ENCODE data around the gene IFITM5.
A peak's percentile ranks its signal among the peaks of the same experiment; 100 is the strongest.

IFITM5 gene

DNA sequence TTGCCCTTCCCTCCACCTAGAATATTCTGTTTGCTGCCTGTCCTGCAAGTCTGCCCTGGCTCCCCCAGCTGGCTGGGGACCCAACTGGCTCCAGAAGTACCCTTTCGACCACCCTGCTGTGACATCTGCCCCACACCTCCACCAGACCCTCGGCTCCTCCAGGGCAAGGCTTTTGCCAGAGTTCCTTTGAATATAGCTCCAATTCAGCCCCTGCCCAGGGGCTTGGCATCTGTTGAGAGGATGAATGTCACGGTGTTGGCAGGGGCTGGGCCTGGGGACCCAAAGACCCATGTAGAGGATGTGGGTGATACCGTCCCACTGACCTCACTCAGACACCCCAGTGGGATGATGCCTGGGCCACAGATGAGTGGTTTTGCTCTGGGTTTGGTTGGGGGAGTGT, 17.2 kb downstream of the IFITM5 start:
- no peak for DNase-seq

DNA sequence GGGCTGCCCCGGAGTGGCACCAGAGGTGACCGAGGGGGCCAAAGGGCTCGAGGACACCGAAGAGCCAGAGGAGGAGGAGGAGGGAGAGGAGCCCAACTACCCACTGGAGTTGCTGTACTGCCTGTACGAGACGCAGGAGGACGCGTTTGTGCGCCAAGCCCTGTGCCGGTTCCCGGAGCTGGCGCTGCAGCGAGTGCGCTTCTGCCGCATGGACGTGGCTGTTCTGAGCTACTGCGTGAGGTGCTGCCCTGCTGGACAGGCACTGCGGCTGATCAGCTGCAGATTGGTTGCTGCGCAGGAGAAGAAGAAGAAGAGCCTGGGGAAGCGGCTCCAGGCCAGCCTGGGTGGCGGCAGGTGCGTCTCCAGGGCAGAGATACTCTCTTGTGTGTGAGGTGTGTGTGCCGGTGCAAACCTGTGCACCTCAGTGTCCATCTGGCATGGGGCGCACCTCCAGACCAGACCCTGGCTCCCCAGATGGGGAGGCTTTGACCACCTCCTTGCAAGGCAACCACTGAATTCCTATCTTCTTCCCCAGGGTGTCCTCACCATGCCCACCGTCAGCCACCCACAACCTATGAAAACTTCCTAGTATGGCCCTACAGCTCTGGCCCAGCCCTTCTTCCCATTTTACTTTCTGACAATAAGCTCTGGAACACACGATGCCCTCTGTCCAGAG, 17.7 kb downstream of the IFITM5 start:
- peak; percentile 54 for DNase-seq

DNA sequence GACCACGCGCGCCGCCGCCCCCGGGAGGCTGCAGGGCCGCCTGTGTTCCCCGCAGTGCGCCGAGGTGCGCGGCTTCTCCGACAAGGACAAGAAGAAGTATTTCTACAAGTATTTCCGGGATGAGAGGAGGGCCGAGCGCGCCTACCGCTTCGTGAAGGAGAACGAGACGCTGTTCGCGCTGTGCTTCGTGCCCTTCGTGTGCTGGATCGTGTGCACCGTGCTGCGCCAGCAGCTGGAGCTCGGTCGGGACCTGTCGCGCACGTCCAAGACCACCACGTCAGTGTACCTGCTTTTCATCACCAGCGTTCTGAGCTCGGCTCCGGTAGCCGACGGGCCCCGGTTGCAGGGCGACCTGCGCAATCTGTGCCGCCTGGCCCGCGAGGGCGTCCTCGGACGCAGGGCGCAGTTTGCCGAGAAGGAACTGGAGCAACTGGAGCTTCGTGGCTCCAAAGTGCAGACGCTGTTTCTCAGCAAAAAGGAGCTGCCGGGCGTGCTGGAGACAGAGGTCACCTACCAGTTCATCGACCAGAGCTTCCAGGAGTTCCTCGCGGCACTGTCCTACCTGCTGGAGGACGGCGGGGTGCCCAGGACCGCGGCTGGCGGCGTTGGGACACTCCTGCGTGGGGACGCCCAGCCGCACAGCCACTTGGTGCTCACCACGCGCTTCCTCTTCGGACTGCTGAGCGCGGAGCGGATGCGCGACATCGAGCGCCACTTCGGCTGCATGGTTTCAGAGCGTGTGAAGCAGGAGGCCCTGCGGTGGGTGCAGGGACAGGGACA, 18.4 kb downstream of the IFITM5 start:
- peak; percentile 67 for DNase-seq

DNA sequence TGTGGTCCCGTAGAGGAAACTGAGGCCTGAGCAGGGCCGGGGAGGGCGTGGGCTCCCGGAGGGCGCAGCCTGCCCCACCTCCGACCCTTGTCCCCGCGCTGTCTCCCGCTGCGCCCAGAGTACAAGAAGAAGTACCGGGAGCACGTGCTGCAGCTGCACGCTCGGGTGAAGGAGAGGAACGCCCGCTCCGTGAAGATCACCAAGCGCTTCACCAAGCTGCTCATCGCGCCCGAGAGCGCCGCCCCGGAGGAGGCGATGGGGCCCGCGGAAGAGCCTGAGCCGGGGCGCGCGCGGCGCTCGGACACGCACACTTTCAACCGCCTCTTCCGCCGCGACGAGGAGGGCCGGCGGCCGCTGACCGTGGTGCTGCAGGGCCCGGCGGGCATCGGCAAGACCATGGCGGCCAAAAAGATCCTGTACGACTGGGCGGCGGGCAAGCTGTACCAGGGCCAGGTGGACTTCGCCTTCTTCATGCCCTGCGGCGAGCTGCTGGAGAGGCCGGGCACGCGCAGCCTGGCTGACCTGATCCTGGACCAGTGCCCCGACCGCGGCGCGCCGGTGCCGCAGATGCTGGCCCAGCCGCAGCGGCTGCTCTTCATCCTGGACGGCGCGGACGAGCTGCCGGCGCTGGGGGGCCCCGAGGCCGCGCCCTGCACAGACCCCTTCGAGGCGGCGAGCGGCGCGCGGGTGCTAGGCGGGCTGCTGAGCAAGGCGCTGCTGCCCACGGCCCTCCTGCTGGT, 19.2 kb downstream of the IFITM5 start:
- DNase-seq, result peak; percentile 83

DNA sequence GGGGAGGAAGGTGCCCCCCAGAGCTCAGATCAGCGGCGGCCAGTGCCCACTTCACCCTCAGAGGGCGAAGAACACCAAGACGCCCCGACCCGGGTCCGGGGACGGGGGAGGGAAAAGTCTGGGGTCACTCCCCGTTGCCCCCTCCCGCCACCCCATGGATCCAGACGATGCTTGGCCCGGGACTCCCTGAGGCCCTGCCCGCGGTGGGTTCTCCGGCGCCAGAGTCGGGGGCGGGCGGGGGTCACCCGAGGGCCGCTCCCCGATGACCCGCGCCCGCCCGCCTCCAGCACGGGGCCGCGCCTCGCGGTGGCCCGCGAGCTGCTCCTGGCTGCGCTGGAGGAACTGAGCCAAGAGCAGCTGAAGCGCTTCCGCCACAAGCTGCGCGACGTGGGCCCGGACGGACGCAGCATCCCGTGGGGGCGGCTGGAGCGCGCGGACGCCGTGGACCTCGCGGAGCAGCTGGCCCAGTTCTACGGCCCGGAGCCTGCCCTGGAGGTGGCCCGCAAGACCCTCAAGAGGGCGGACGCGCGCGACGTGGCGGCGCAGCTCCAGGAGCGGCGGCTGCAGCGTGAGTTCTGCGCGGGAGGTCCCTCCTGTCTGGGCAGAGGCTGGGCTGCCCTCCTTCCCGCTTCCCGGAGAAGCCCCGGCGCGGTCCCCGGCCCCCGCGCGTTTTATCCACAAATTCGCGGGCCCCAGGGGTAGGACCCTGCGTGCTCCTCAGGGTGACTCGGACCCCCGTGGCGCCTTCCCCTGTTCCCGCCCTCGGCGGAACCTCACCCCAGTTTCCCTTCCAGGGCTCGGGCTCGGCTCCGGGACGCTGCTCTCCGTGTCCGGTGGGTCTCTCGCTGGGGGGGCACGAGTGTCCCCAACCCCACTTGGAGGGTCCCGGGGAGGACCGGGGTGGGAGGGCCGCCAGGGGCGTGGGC, 20.0 kb downstream of the IFITM5 start:
- peak; percentile 39 for DNase-seq

DNA sequence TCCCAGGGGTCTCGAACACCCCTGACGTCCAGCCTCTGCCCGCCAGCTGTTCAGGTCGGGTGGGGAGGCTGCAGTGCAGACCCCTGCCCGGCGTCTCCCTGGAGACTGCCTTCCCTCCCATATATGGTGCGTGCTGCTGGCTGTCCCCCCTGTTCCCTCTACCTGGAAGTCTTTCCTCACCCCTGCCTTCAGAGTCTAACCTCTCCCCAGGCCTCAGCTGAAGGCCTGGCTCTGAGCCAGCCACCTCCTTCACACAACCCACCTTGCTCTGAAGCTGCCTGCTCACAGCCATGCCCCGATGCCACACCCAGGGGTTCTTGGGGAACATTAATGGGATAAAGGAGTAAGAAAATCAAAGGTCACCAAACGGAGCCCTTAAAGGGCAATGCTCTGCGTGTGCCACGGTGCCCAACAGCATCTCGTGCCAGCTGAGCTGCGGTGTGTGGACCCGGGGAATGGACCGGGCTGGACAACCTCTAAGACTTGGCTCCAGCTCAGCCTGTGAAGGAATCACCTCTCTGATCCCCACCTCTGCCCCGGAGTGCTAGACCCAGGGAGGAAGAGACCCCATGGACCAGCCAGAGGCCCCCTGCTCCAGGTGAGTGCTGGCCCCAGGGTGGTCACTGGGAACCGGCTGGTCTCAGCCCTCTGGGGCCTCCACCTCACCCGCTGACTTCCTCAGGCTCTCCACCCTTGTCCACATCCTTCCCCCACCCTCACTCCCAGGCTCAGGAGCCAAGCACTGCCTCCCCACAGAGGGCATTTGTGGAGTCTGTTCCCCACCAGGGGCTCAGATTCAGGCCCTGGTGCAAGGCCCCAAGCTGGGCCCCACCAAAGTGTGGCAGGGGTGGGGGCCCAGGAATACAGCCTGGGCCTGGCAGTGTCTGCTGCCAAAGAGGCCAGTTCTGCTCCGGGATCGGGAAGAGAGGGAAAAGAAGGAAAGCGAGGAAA, 21.1 kb downstream of the IFITM5 start, which contains the start of gene NLRP6:
NLRP6 (plus strand) TSS at position 407 of the 951 bp plus-strand sequence; CDS start at position 570, 163 bp downstream.
- DNase-seq, result no peak

DNA sequence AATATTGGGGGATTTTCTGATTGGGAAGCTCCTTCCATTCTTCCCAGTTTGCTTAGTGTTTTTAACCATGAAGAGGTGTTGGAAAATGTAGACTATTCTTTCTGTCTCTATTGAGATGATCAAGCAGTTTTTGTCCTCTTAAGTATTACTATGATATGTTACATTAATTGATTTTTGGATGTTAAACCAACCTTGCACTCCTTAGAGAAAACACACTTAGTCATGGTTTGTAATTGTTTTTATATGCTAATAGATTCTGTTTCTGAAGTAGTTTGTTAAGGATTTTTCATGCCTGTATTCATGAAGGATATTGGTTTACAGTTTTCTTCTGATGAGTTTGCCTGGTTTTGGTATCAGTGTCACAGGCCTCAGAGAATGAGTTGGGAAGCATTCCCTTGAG, 23.1 kb downstream of the IFITM5 start:
- DNase-seq, result no peak

DNA sequence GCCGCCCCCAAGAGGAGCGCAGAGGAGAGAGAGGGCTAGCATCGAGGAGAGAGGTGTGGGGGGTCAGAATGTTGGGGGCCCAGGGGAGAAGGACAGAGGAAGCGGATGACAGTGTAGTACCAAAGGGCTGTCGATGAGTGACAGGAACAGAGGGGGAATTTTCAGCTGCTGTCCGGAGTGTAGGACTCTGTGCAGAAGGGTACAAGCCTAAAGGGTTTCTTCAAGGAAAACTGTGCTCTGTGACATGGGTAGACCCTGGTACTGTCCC, 26.5 kb downstream of the IFITM5 start:
- no peak for DNase-seq

DNA sequence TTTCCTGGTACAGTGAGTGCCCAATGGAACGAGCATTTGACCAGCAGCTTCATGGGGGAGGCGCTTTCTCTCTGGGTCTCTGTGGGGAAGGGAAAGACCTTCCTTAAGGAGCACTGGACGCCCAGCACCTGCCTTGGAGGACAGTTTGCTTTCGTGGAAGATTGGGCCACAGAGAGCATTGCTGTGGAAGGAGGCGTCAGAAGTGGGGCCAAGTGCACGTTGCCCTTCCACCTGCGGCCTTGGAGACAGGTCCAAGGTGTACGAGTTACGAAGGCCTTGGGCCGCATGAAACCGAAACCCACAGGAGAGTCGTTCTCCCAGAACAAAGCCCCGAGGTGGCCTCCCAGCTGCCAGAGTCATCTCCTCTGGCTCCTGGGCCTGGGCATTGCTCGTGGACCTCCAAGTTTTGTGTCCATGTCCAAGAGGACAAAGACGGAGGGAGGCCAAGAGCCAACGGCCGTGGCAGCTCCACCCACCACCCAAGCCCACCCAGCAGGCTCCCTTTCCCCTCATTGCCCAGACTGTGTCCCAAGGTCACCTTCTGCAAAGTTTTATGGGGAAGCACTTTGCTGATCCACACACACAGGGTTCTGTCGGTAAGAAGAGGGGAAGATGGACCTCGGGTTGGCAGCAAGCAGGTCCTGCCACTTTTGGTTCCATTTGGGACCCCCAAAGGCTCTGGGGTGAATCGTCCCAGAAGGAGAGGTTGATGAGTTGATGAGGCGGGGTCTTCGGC, 27.0 kb downstream of the IFITM5 start:
- no peak for DNase-seq

DNA sequence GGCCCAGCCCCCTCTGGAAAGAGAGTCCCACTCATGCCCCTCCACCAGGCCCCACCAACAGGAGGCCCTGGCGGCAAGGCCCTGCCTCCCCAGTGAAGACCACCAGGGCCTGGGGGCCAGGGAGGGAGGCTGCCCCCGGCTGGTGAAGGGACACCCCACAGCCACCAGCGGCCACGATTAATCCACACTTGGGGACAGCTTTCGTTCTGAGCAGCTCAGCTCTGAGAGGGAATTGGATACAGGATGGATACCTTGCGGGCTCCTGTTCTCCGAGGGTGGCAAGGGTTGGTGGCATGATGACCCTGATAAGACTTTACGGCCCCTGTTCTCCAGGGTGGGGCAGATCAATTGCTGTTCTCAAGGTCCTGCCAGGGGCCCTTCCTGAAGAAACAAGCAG, 28.0 kb downstream of the IFITM5 start:
- no peak for DNase-seq

DNA sequence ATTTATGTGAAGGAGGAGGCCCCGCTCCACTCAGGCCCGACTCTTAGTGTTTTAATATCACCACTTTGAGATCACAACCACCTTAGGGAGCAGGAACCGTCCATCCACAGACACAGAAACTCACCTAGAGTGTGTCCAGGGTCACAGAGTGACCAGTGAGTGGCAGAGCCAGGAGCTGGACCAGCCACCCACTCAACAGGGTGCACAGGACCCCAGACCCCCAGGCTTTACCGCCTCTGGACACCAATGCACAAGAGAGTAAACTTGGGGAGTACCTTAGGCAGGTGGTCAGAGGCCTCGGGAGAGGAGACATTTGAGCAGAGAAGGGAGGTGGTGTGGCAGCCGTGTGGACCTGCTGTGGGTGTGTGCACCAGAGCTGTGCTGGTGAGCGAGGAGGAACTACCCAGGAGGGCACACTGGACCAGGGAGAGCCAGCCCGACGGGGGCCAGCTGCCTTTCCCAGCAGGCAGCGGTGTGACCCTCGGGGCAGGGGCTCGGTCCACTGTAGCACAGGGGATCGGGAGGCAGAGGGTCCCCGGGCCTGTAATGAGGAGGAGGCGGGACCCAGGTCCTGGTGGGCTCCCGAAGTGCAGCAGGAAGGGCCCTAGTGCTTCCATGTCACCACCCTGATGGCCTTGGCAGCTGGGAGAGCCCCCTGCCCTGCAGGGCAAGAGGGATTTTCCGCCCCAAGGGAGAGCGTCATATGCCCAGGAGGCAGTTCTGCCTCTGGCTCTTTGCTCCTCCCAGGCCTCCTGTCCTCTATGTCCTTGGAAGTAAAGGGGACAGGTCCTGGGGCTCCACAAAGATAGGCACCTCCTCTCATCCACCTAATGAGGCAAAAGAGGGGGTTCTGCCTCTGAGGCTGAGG, 28.6 kb downstream of the IFITM5 start:
- no peak for DNase-seq

DNA sequence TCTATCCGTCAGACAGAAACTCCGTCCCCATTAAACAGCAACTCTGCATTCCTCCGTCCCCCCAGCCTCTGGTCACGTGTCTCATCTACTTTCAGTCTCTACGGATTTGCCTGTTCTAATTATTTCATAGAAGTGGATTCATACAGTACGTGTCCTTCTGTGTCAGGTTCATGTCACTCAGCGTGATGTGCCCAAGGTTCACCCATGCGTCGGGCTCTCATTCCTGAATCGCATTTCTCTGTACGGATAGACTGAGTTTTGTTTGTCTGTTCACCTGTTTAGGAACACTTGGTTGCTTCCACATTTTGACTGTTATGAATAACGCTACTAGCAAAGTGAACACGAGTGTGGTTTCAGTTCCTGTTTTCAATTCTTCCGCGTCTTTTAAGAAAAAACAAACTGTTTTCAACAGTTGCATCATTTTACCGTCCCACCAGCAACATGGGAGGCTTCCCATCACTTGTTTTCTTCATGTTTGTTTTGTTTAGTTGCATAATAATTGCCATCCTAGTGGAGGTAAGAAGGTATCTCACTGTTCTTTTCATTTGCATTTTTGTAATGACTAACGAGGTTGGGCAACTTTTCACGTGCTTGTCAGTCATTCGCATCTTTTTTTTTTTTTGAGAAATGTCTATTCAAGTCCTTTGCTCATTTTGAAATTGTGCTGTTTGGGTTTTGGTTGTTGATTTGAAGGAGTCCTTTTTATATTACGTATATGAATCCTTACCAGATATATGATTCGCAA, 30.0 kb downstream of the IFITM5 start:
- DNase-seq, result peak; percentile 41

DNA sequence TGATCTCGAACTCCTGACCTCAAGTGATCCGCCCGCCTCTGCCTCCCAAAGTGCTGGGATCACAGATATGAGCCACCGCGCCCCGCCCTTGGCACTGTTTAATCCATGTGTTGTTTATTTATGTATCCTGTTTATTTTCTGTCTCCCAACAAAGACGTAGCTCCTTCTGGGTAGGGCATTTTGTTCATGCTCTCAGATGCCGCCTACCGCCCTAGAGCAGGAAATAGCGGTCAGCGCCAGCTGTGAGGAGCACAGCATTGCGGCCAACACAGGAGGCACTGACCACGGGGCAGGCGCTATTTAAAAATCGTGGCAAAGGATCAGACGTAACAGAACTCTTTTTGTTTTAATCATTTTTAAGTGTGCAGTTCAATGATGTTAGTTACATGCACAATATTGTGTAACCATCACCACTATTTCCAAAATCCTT, 30.6 kb downstream of the IFITM5 start:
- peak; percentile 82 for DNase-seq

DNA sequence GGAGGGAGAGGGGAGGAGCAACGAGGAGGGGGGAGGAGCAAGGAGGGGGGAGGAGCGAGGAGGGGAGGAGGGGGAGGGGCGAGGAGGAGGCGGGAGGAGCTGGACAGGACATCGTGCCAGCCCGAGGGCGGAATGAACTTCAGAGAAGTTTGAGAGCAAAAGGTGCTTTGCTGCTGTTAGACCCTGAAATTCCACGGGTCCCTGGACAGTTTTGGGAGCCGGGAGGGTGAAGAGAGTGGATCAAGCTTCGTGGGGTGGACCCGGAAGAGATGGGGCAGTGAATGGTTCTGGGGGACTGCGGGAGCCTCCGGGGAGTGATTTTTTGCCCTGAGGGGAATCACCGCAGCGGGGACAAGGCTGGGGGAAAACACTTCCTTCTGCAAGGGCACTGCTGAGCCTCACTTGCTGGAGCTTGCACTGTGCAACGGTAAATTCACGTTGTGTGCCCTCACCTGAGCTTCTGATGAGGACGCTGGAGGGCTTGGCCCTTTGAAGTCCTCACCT, 31.8 kb downstream of the IFITM5 start:
- peak; percentile 66 for DNase-seq

DNA sequence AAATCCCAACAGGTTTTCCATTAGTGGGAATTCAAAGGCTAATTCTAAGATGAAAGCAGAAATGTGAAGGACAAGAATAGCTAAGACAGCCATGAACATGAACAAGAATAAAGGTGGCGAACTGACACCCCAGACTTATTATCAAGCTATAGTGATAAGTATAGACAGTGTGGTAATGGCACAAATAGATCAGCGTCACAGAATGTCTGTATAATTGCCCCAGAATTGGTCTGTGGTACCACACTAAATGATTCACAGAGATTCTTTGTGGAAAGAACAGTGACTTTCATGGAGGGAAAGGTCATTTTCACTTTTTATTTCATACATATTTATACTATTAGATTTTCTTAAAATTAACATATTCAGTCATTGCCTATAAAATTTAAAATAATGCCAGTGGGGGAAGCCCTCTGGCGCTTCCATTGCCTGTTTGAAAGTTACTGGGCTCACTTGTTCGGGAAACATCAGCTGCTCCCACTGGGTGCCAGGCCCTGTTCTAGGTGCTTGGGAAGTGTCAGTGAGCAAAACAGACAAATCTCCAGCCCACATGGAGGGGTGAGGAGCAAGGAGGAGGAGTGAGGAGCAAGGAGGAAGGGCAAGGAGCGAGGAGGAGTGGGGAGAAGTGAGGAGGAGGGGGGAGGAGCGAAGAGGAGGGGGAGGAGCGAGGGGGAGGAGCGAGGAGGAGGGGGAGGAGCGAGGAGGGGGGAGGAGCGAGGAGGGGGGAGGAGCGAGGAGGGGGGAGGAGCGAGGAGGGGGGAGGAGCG, 32.5 kb downstream of the IFITM5 start:
- no peak for DNase-seq

DNA sequence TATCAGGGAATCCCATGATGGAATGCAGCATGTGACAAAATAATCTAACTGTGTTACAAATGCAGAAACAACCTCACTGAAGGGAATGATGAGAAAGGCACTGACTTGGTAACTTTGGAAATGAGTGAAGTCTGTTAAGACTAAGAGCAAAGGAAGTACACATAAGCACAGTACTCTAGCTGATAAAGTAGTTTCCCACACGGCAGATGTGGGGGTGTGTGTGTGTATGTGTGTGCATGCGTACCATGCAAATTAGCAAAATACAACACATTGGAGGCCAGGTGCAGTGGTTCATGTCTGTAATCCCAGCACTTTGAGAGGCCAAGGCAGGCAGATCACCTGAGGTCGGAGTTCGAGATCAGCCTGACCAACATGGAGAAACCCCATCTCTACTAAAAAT, 37.7 kb downstream of the IFITM5 start:
- no peak for DNase-seq

DNA sequence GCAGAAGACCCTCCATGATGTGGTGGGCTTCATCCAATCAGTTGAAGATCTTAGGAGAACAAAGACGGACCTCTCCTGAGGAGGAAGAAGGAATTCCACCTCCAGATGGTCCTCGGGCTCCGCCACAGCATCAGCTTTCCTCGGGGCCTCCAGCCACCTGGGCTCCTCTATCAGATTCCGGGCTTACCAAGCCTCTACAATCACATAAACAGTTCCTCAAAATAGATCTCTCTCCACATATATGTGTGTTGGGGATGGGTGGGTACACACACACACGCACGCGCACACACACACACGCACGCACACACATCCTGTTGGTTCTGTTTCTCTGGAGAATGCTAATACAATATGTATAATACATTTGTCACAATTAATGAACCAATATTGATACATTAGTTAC, 39.9 kb downstream of the IFITM5 start:
- no peak for DNase-seq

Measured in DMS53 (cell line).